NCI-H2171 treated with DMSO at 0.1 percent for 48 hours (cell line): ENCODE data around the gene OR10G3.
"Not testable (repeated sequence)": the region's sequence is repeated elsewhere in the genome, so short reads cannot be mapped to it uniquely, and the experiment has no call there.

Source experiments
- DNase-seq: peaks from one replicate; lab custom pipeline; 2025; lab: John Stamatoyannopoulos, UW

Gene OR10G3

GRCh38 chr14:21579976-21580375, at the start of gene OR10G3:
OR10G3 (minus strand) TSS chr14:21580076; CDS start chr14:21570744, 9,332 bp downstream.
- no peak for DNase-seq

- DNase-seq = no peak
Observed at GRCh38 chr14:21626491-21627230, 46.8 kb upstream of the OR10G3 start.

- no peak for DNase-seq
Observed at GRCh38 chr14:21617614-21618013, 37.7 kb upstream of the OR10G3 start.

- no peak for DNase-seq
Observed at GRCh38 chr14:21614240-21614639, 34.4 kb upstream of the OR10G3 start.

- DNase-seq = no peak
Observed at GRCh38 chr14:21612324-21612723, 32.4 kb upstream of the OR10G3 start.

- not testable (repeated sequence) for DNase-seq
Observed at GRCh38 chr14:21602181-21602580, 22.3 kb upstream of the OR10G3 start.

GRCh38 chr14:21589317-21589716, 9.4 kb upstream of the OR10G3 start:
- DNase-seq = no peak

- DNase-seq = no peak
Observed at GRCh38 chr14:21575661-21576060, 4.2 kb downstream of the OR10G3 start.

GRCh38 chr14:21572604-21573003, 7.3 kb downstream of the OR10G3 start:
- no peak for DNase-seq

- DNase-seq = no peak
Observed at GRCh38 chr14:21558703-21559170, 21.1 kb downstream of the OR10G3 start.

- DNase-seq = peak; percentile 99
Observed at GRCh38 chr14:21557084-21557901, 22.6 kb downstream of the OR10G3 start.

- DNase-seq = no peak
Observed at GRCh38 chr14:21556378-21557083, 23.3 kb downstream of the OR10G3 start.

- no peak for DNase-seq
Observed at GRCh38 chr14:21553266-21553665, 26.6 kb downstream of the OR10G3 start.

GRCh38 chr14:21544588-21544987, 35.3 kb downstream of the OR10G3 start:
- DNase-seq = not testable (repeated sequence)

GRCh38 chr14:21543963-21544362, 35.9 kb downstream of the OR10G3 start:
- DNase-seq = peak; percentile 72

- DNase-seq = peak; percentile 95
Observed at GRCh38 chr14:21543521-21543960, 36.3 kb downstream of the OR10G3 start.

- DNase-seq = no peak
Observed at GRCh38 chr14:21541413-21542074, 38.3 kb downstream of the OR10G3 start.

- DNase-seq = no peak
Observed at GRCh38 chr14:21539189-21539940, 40.5 kb downstream of the OR10G3 start.

- DNase-seq = no peak
Observed at GRCh38 chr14:21537090-21537424, 42.8 kb downstream of the OR10G3 start.

- DNase-seq = no peak
Observed at GRCh38 chr14:21536418-21537089, 43.3 kb downstream of the OR10G3 start.
